ENCODE measurements around the gene KLK15. TPM values are rescaled to one million over a fixed set of nuclear protein-coding genes. Genes with fewer than 3 reads are reported as not detected.
A peak's percentile ranks its signal among the peaks of the same experiment; 100 is the strongest.

KLK15 gene
- total and polyA plus RNA-seq, 2 of the 8 experiments (the other 6 are each of a cell fraction or from before 2014, with no cell fraction given): not detected

DNA sequence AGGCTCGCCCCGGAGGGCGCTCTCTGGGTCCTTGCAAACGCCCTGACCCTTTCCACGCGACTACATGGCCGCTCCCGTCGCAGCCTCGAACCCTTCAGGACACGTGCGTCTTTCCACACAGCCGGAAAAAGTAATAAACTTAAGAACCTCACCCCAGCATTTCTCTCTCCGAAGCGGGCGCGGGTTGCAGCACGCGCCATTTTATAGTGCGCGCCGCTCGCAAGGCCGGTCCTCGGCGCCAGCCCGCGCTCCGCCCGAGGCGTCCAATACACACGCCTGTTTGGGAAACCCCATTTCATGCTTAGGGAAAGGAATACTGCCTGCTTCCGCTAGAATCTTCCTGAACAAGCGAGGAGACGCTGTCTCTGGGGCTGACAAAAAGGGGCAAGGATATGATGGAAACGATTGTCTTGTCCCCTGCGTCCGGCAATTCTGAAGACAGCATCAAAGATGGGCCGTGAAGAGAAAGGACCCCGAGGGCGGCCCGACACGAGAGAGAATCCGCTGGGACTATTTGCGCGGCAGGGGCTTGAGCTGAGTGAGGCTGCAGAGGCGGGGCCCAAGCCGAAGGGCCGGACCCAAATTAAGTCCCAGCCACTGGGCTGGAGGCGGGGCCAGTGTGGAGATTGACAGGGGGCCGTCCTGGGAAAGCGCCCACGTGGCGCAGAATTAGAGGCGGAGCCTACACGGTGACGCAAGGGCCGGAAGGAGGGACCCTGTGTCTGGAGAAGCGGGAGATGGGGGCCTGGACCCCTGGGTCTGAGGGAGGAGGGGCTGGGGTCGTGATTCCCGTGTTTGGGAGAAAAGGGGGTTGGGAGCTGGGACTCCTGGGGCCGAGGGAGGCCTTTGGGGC is 28.7 kb downstream of the KLK15 start:
- H3K79me1 ChIP-seq (ENCODE audit: low read depth, low read length): peaks cover 14% of the 10 kb centered on the region
- H4K20me1 ChIP-seq (replicated peaks in 1 of 2; ENCODE audit: control insufficient read depth in 1 of 2, insufficient read depth in 2 of 2, low read length in 2 of 2): peaks cover 23 to 24% of the 10 kb centered on the region in 2 experiments
- POLR2A ChIA-PET (ENCODE audit: partially characterized antibody): interaction anchor here (0.6 to 15.0 kb wide), 76 partner anchors 13 to 590 kb away, joined by 3 to 275 read pairs (median 4); partner anchors contain the start of genes ACP4, CLEC11A, JOSD2 and KLK1
- H3K14ac ChIP-seq (ENCODE audit: insufficient read length): no peak overlapping the region
- peak overlapping the region; percentile 60 to 89 for H3K4me2 ChIP-seq (ENCODE audit: insufficient read depth in 1 of 2, low read depth in 2 of 2, low read length in 2 of 2)
- peak overlapping the region; percentile 99 for H2BK120ac ChIP-seq (replicated peaks; ENCODE audit: low read depth, low read length)
- H3K4me1 ChIP-seq (replicated peaks in 1 of 4; ENCODE audit: control insufficient read depth in 3 of 4, insufficient read depth in 4 of 4, low read length in 3 of 4): peaks cover 0 to 11% (median 5%) of the 10 kb centered on the region in 4 experiments; a peak in 5 of 7 replicates
- peak overlapping the region; percentile 88 to 99 (median 97) for H3K4me3 ChIP-seq (ENCODE audit: extremely low read depth in 1 of 4, insufficient read depth in 2 of 4, low read depth in 3 of 4, low read length in 4 of 4)
- H3K4ac ChIP-seq (replicated peaks; ENCODE audit: insufficient read length, low read depth, low read length): peak overlapping the region; percentile 100
- no peak overlapping the region; the same call in 1 of the 2 replicates for H2AK5ac ChIP-seq (ENCODE audit: low read depth, low read length)
- peak overlapping the region; percentile 100 for H2BK12ac ChIP-seq (ENCODE audit: low read depth, low read length)
- H3K56ac ChIP-seq (replicated peaks; ENCODE audit: insufficient read length, low read depth, low read length): peak overlapping the region; percentile 99
- no peak overlapping the region for H3K23ac ChIP-seq (ENCODE audit: insufficient read length)
- DNase-seq (ENCODE audit: low read depth in 1 of 2, low spot score in 2 of 2) (peak; percentile 96 to 98), FAIRE-seq (no peak)
- peak overlapping the region; percentile 99 for H3K18ac ChIP-seq (ENCODE audit: extremely low read depth, low read length)
- CTCF ChIA-PET (ENCODE audit: partially characterized antibody): interaction anchor here (0.9 kb wide), 2 partner anchors 117 to 216 kb away, joined by 3 read pairs; no protein-coding TSS in a partner anchor
- H2AFZ ChIP-seq (ENCODE audit: low read length): peak overlapping the region; percentile 99
- H2BK5ac ChIP-seq (ENCODE audit: low read depth, low read length): peak overlapping the region; percentile 100
- H4K8ac ChIP-seq (ENCODE audit: extremely low read depth, insufficient read depth, low read length): peak overlapping the region; percentile 100
- H4K5ac ChIP-seq (ENCODE audit: insufficient read length, low read depth, low read length): peak overlapping the region; percentile 98
- H3K23me2 ChIP-seq (ENCODE audit: low read depth, low read length): peaks cover 12% of the 10 kb centered on the region
- peaks cover 19 to 27% (median 23%) of the 10 kb centered on the region in 4 experiments; a peak in 7 of 8 replicates for H3K36me3 ChIP-seq (ENCODE audit: control insufficient read depth in 2 of 4, insufficient read depth in 4 of 4, low read length in 3 of 4)
- H3K9me3 ChIP-seq (ENCODE audit: insufficient read depth in 2 of 2, low read depth in 1 of 2, low read length in 1 of 2): no peaks in the 10 kb centered on the region
- peaks cover 0 to 4% (median 3%) of the 10 kb centered on the region in 4 experiments; a peak in 3 of 7 replicates for H3K27me3 ChIP-seq (replicated peaks in 1 of 4; ENCODE audit: control insufficient read depth in 3 of 4, extremely low read depth in 1 of 4, insufficient read depth in 3 of 4, low read length in 3 of 4)
- H3K79me2 ChIP-seq (ENCODE audit: control insufficient read depth in 1 of 2, insufficient read depth in 2 of 2, low read length in 2 of 2): peaks cover 25 to 41% of the 10 kb centered on the region in 2 experiments
- peak overlapping the region; percentile 100 for H4K91ac ChIP-seq (replicated peaks; ENCODE audit: insufficient read length, low read length)
- H3K27ac ChIP-seq (ENCODE audit: low read depth, low read length): peak overlapping the region; percentile 100
- H3K9ac ChIP-seq (replicated peaks in 1 of 4; ENCODE audit: extremely low read depth in 1 of 4, low read depth in 3 of 4, low read length in 3 of 4): peak overlapping the region; percentile 98 to 100 (median 100)
- 2% methylated on average over 60 of the region's 62 CpGs; no CpG with 5 or more reads in 1 of the 2 experiments for WGBS, 2 experiments (ENCODE audit: extremely low coverage in 1 of 2, insufficient coverage in 1 of 2, insufficient read length in 1 of 2, insufficient replicate concordance in 2 of 2, low coverage in 1 of 2, low lambda C conversion rate in 2 of 2, missing lambda C conversion rate in 1 of 2)
- peak overlapping the region; percentile 67; the same call in 1 of the 2 replicates for H2BK20ac ChIP-seq (ENCODE audit: low read length)
- H2BK15ac ChIP-seq (ENCODE audit: low read length): peak overlapping the region; percentile 84; the same call in 1 of the 2 replicates
- TF ChIP-seq CHD1 (IDR thresholded peaks at IDR 0.05; ENCODE audit: low read depth, low read length): peak; percentile 77; the same call in 1 of the 2 replicates
- no peak for TF ChIP-seq POU5F1 (IDR thresholded peaks at IDR 0.05; ENCODE audit: low read depth, low read length)
- TF ChIP-seq SP4 (IDR thresholded peaks at IDR 0.05; ENCODE audit: low read length): peak; percentile 100
- no peak for TF ChIP-seq CBX8 (IDR thresholded peaks at IDR 0.05; ENCODE audit: borderline replicate concordance, low read depth, low read length)
- TF ChIP-seq SIN3A (conservative IDR thresholded peaks at IDR 0.05 in 1 of 2, IDR thresholded peaks at IDR 0.05 in 1 of 2; ENCODE audit: low read depth in 1 of 2, low read length in 2 of 2): 0 out of 4 replicates have a peak, but pooled peaks have one; percentile 18 to 22
- TF ChIP-seq TEAD4 (IDR thresholded peaks at IDR 0.05; ENCODE audit: low read depth, low read length): no peak
- peak; percentile 99 for TF ChIP-seq TAF7 (optimal IDR thresholded peaks at IDR 0.05; ENCODE audit: borderline replicate concordance, low read depth, low read length)
- TF ChIP-seq RAD21 (IDR thresholded peaks at IDR 0.05 in 1 of 2, conservative IDR thresholded peaks at IDR 0.05 in 1 of 2; ENCODE audit: low read depth in 2 of 2, low read length in 2 of 2): peak in 1 of 2 experiments; percentile 0; a peak in 1 of 4 replicates
- TF ChIP-seq SP2 (IDR thresholded peaks at IDR 0.05; ENCODE audit: low read length): no peak

Data from H1 (cell line).